Stimulated activated naive CD4-positive, alpha-beta T cell (primary cell): ENCODE measurements around the gene GPR34.
"Not testable (repeated sequence)": the region's sequence is repeated elsewhere in the genome, so short reads cannot be mapped to it uniquely, and the experiment has no call there.

Experiments used
- DNase-seq, 6 experiments: peaks; one replicate each; lab custom pipeline; 2025; lab: John Stamatoyannopoulos, UW

The GPR34 gene, protein sequence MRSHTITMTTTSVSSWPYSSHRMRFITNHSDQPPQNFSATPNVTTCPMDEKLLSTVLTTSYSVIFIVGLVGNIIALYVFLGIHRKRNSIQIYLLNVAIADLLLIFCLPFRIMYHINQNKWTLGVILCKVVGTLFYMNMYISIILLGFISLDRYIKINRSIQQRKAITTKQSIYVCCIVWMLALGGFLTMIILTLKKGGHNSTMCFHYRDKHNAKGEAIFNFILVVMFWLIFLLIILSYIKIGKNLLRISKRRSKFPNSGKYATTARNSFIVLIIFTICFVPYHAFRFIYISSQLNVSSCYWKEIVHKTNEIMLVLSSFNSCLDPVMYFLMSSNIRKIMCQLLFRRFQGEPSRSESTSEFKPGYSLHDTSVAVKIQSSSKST

GRCh38 chrX:41688835-41689234, at the start of gene GPR34:
Gene GPR34 (plus strand): TSS chrX:41688973. CDS start chrX:41695634, 6,661 bp downstream.
- peak in 1 of 6 experiments; percentile 1 for DNase-seq

GRCh38 chrX:41646201-41646600, 42.6 kb upstream of the GPR34 start:
- not testable (repeated sequence) for DNase-seq

DNA sequence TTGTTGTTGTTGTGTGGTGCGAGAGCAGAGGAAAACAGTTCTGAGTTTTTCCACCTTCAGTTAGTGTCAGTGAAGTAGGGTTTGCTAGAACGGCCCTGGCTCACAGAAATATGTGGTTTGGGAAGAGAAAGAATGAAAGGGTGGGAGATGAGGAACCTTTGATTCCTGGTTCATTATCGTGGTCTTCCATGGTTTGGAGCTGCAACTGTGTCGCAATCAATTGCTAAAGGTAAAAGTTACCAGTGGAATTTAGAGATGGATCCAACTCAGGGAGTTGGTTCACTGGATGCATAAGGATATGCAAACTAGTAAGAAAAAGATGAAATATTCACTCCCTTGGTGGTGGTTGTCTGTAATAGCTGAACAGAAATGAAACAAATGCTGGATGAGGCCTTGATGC, 35.6 kb upstream of the GPR34 start:
- DNase-seq: no peak

DNA sequence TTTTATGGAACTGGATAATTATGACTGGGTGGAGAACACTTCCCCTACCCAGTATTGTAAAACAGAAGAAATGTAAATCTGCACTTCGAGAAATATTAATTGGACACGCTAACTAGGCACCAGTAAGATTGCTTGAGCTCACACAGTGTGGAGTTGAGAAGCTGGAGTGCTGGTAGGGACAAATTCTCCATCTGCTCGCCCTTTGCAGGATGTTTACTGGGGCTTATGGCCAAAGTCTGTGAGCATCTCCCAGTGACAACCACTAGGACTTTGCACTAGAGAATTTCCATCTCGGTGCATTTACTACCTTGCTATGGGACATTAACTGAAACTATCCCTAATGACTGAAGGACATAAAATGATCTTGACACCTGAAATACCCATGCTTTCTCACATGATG, 33.7 kb upstream of the GPR34 start:
- no peak for DNase-seq

DNA sequence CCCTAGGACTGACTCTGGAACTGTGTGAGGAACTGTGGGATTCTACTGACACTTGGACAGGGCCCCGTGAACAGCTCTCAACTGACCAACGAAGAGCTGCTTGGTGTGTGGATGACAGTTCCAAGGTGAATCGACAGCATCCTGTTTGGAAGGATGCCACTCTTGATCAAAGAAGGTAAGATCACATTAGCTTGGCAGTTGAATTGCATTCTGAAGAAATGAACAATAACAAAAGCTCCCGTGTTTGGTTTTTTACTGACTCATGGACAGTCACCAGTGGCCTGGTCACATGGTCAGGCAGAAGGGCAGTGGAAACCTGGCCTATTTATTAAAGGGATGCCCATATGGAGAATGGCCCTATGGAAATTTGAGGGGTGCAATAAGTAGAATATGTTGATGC, 33.1 kb upstream of the GPR34 start:
- no peak for DNase-seq

DNA sequence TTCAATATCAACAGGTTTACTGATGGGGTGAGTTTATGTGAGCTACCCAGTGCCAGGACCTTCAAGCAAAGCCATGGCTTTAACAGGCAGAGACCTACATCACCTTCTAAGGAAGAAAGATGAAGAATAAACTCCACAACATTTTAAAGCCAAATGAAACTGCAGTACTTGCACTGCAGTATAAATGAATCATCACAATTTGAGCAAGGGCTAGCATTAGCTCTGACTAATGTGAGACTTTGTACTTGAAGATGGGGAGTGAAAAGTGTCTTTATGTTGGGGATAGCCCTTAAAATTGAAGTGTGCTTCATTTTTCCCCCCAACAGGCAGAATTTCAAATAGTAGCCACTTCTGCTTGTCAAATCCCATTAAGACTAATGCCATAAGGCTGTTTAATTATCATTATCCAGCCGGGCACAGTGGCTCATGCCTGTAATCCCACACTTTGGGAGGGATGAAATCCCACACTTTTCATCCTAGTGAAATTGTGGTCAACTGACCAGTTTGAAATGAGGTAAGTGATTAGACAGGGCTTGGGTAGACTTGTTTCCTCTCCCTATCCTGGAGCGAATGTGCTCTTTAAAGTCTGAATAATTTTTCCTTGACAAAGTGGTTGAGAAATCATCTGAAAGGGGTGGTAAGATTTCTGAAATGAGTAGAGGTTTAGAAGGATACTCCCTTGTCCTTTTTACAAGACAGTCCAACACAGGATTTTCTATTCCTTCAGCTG, 27.2 kb upstream of the GPR34 start:
- no peak for DNase-seq

GRCh38 chrX:41664375-41664901, 24.3 kb upstream of the GPR34 start:
- DNase-seq: no peak

- DNase-seq: no peak
Observed at GRCh38 chrX:41664908-41665307, 23.9 kb upstream of the GPR34 start.

DNA sequence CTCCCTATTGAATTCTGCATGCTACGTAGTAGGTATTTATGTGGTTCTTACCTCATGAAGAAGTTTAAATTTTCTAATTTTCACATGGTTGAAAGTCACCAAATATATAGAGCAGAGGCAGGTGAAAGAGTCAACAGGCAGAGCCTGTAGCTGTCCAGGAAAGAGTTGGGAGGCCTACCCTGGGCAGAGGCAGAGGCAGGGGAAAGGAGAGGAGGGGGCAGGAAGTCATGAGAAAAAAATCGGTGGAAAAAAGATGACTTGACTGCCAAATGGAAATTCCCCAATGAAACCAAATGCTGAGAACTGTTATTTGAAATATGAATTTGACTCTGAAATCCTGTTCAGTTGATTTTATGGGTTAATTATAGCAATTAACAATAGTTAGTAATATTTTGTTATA, 23.1 kb upstream of the GPR34 start:
- DNase-seq: no peak

DNA sequence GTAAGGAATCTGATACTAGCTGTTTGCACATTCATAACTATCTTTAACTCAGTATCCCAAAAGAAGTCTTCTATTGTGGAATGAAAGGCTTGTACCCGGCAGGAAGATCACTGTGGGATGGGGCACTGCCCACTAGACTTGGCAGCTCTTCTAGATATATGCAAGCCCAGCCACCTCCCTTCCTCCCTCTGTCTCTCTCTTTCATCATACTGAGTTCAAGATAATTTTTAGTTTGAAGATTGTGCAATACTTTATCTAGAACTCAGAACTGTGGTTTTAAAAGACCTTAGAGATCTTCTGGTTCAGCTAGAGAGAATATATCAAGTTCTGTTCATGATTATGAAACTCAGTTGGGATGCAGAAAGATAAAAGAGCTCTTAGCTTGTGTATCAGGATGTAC, 22.5 kb upstream of the GPR34 start:
- no peak for DNase-seq

DNA sequence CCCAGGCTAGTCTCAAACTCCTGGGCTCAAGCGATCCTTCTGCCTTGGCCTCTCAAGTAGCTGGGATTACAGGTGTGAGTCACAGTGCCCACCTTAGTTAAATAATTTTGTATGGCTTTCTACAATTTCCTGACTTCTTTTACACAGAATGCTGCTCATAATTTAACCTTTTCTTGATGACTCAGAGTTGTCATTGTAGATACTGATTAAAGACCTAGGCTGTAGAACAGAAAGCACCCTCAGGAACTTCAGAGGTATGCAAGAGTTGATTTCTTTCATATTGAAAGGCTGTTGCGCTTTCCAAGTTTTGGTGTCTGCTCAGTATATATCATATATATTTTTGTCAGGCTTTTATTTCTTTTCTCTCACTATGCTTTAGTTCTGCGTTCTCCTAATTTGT, 21.1 kb upstream of the GPR34 start:
- no peak for DNase-seq

DNA sequence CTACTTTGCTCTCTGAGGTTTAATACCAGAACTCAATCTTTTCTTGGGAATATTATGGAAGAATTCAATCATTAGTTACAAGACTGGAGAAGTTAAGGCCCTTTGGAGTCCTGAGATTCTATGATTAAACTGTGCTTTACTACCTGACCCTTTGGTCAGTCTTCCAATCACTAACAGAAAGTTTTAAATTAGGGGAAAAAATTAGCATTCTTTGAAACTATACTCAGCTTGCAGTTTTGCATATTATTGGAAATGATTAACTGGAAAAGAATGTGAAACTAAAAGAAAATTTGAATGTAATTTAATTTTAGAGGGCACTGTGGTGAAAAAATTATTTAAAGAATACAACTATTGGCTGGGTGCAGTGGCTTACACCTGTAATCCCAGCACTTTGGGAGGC, 18.7 kb upstream of the GPR34 start:
- DNase-seq: no peak

DNA sequence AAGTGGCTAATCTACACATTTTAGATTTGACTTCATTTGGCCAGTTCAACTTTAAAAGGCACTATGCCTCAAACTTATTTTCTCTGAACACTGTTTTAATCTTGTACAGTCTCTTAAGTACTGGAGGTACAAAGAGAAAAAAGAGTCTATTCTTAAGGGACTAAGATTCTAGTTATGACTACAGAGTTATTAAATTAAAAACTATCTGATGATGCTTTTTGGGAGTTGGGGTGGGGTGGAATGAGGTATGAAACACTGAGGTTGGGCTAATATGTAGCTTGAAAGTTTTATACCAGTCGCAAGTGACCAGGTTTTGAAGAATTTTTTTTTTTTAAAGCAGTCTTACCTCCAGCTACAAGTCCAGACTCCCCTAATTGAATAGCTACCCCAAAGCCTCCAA, 17.7 kb upstream of the GPR34 start:
- DNase-seq: no peak

DNA sequence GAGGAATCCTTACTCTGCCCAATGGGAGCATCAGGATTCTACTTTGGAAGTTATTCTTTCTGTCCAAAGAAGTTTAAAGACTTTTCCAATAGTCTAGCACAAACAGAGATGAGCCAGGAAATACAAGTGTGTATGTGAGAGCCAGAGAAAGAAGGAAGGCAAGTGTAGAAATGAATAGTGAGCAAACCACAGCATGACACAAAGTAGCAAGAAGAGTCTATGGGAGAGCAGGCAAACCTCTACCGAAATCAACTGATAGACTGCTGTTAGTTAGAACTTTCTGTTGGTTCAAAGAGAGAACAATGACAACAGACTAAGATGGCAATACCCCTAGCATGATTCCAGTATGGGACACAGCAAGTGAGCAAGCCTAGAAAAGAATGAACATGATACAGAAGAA, 16.1 kb upstream of the GPR34 start:
- DNase-seq: no peak

GRCh38 chrX:41676361-41676760, 12.4 kb upstream of the GPR34 start:
- DNase-seq: not testable (repeated sequence)

DNA sequence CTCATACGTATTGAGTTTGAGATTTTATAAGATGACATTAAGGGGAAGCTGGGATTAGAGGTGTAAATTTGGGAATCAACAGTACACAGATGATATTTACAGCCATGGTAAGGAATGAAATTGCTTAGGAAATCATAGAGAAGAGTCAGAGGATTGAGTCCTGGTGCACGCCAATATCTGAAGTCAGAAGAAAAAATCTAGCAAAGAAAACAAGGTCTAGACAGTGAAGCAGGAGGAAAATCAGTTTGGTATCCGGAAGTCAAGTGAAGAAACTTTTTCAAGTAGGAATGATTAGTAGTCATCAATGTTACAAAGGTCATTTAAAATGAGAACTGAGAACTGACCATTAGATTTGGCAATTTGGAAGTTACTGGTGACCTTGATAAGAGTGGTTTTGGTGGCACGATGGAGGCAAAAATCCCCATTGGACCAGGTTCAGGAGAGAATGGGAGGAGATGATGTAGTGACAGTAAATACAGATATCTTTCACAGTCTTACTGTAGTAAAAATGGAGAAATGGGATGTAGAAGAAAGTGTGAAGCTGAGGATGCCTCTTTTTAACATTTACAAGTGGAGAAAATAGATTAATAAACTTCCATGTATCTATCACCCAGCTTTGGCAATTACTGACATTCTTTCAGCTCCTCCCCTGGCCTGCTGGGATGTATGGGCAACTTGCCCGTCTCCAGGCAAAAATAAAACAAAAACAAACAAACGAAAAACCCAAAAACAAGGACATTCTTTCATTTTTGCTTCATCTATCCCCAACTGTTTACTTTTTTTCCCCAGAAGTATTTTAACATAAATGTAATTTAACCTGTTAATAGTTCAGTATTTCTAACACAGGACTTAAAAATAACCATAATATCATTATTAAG, 11.4 kb upstream of the GPR34 start:
- no peak for DNase-seq

DNA sequence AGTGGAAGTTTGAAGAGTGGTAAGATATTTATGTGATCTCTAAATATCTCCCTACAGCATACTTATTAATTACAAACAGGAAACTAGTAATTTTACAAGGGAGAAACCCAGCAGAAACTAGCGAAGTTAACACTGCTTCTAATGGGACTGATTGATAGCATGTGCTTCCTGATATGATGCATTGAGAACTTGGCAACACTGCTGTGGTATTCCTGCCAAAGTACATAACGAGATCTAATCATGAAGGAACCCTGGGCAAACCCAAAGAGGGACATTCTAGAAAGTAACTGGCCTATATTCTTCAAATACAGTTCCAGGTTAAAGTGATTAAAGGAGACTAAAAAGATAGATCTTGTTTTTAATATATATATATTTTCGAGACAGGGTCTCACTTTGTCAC, 4.6 kb upstream of the GPR34 start:
- DNase-seq: no peak

- DNase-seq: no peak
Observed at GRCh38 chrX:41684940-41685339, 3.8 kb upstream of the GPR34 start.

GRCh38 chrX:41686788-41687187, 2.0 kb upstream of the GPR34 start:
- DNase-seq: no peak

GRCh38 chrX:41688156-41688555, 617 bp upstream of the GPR34 start:
- no peak for DNase-seq

DNA sequence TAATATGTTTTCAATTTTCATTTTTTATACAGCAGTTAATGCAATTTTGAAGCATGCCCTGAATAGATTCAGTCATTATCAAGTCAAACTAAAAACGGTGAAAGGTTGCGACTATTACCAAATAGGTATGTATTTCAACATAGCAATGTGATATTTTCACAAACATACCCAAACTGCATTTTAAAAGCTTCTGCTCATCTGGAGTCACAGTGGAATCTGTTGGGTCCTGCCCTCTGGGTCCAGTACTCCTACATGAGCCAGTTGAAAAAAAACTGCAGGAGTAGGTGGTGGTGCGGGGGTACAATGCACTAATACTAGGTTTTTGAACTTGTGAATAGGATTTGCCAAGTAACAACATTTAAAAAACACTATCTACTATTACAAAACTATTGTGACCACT, 938 bp downstream of the GPR34 start:
- no peak for DNase-seq

DNA sequence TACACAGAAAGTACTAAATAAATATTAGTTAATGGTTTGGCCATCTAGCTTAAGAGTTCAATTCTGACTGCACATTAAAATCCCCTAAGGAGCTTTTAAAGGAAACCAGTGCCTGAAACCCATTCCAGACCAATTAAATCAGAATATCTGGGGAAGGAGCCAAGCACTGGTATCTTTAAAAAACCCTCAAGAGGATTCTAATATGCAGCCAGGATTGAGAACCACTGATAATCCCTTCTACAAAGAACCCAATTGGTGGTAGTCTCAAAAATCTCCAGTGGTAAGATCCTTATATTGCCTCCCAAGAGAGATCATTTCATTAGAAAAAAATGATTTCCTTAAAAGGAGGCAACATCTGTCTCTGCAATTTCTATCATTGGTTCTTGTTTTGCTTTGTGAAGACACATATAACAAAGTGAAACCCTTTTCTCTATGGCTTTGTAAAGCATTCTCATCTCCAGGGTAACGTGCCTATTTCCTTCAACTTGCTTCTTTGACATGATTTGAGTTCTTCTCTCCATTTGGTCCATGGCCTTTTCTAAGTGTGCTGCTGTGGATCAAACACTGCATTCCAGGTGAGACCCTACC, 3.5 kb downstream of the GPR34 start:
- DNase-seq: no peak
